Memory B cell (primary cell): ENCODE data around the gene ANO10.
"Not testable (repeated sequence)": the region's sequence is repeated elsewhere in the genome, so short reads cannot be mapped to it uniquely, and the experiment has no call there.

Experiments
- ATAC-seq: fragments of 150-1000 bp; cut with Tn5 transposase; 2 replicates; pipeline ENCODE4 v1.10.0; 2021; ENCODE audit warnings: low read depth, mild to moderate bottlenecking, moderate library complexity
- DNase-seq, 2 donors: peaks; one replicate each; pipeline ENCODE4 v3.0.0; 2022; ENCODE audit warnings: low spot score in 2 of 2
- H3K27ac Mint-ChIP-seq: one replicate; pipeline ENCODE4 v1.8.0; 2022; ENCODE audit warnings: mild to moderate bottlenecking, moderate library complexity, mixed read lengths
- H3K27me3 Mint-ChIP-seq: one replicate; pipeline ENCODE4 v1.8.0; 2022; ENCODE audit warnings: mixed read lengths
- H3K36me3 Mint-ChIP-seq: one replicate; pipeline ENCODE4 v1.8.0; 2022; ENCODE audit warnings: mild to moderate bottlenecking, mixed read lengths
- H3K4me1 Mint-ChIP-seq: one replicate; pipeline ENCODE4 v1.8.0; 2022; ENCODE audit warnings: mixed read lengths
- H3K4me3 Mint-ChIP-seq: one replicate; pipeline ENCODE4 v1.8.0; 2022; ENCODE audit warnings: mild to moderate bottlenecking, moderate library complexity, mixed read lengths
- H3K9me3 Mint-ChIP-seq: one replicate; pipeline ENCODE4 v1.8.0; 2022; ENCODE audit warnings: mixed read lengths

ANO10 gene

DNA sequence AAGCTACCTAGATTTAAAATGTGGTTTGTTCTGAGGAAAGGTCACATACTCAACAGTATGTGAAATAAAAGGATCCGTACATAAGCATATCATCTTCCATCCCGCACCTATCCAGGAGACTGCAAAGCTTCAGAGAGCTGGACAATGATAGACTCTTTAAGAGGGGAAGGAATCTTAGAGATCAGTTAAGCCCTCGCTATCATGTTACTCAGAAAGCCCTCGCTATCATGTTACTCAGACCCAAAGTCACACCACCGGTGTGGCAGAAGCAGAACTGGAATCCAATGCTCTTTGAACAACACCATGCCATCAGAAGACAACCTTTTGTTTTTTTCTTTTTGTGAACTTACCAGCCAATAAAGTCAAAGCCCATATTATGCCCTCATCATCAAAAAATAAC lies 5.8 kb downstream of the ANO10 start:
- Mint-ChIP-seq H3K9me3 (peaks cover 2% of the 10 kb centered on the region), H3K4me3 (no peak overlapping the region), H3K27me3 (no peaks in the 10 kb centered on the region), H3K36me3 (no peaks in the 10 kb centered on the region), H3K4me1 (peaks cover 2% of the 10 kb centered on the region), H3K27ac (no peak overlapping the region)
- ATAC-seq (no peak), DNase-seq (no peak)

DNA sequence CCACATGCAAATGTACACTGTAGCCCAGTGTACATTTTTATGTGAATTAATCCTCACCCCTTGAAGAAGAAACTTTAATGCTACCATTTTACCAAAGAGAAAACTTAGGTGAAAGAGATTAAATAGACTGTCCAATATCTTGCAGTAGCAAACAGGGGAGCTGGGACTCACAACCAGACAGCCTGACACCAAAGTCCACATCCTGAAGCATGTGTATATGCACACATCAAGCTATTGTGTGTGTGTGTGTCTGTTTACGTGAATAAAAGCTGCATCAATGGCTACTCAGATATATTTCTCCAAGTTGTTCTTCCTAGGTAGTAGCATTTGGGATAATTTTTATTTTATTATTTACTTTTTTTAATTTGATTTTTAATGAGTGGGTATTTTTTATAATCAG lies 6.7 kb downstream of the ANO10 start:
- Mint-ChIP-seq H3K27ac (no peak overlapping the region), H3K9me3 (peaks cover 2% of the 10 kb centered on the region), H3K27me3 (no peaks in the 10 kb centered on the region), H3K4me1 (peaks cover 2% of the 10 kb centered on the region), H3K36me3 (no peaks in the 10 kb centered on the region), H3K4me3 (no peak overlapping the region)
- no peak for DNase-seq
- ATAC-seq, result no peak

DNA sequence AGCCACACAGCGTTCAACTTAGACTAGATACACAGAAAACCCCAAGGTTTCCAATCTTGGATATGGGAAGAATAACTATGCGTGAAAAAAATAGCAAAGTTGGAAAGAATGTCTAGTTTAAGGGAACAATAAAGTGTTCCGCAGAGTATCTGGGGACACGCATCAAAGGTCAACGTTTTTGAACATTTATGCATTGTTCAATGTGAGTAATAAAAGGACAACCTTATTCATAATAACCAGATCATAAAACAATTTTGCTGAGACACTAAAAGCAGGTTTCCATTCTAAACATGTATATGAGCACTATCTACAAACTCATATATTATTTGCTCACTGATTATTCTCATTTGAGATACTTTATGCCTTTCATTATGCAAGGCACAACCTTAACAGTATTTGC lies 7.8 kb downstream of the ANO10 start:
- DNase-seq (no peak), ATAC-seq (no peak)
- H3K27me3 Mint-ChIP-seq, result no peaks in the 10 kb centered on the region
- peaks cover 2% of the 10 kb centered on the region for H3K4me1 Mint-ChIP-seq
- no peak overlapping the region for H3K27ac Mint-ChIP-seq
- H3K4me3 Mint-ChIP-seq, result no peak overlapping the region
- peaks cover 2% of the 10 kb centered on the region for H3K9me3 Mint-ChIP-seq
- no peaks in the 10 kb centered on the region for H3K36me3 Mint-ChIP-seq

DNA sequence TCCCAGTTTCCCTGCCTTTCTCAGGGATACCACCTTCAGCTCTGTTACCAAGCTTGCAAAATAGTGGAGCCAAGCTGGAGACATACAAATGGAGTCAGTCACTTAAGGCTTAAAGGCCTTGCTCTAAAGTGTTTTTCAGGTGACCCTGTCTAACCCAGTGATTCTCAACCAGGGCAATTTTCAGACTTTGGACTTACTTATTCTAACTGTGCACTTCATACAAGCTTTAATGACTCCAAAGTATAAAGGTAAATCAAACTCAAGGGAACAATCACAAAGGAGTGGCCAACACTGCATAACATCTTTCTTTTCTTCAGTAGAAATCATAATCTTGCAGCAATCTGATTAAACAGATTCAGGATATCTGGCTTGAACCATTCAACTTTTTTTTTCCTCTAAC lies 9.4 kb downstream of the ANO10 start:
- no peak for ATAC-seq
- Mint-ChIP-seq H3K27ac (no peak overlapping the region), H3K27me3 (no peaks in the 10 kb centered on the region), H3K36me3 (no peaks in the 10 kb centered on the region), H3K4me1 (peaks cover 2% of the 10 kb centered on the region), H3K9me3 (peaks cover 2% of the 10 kb centered on the region), H3K4me3 (no peak overlapping the region)
- DNase-seq, result no peak

DNA sequence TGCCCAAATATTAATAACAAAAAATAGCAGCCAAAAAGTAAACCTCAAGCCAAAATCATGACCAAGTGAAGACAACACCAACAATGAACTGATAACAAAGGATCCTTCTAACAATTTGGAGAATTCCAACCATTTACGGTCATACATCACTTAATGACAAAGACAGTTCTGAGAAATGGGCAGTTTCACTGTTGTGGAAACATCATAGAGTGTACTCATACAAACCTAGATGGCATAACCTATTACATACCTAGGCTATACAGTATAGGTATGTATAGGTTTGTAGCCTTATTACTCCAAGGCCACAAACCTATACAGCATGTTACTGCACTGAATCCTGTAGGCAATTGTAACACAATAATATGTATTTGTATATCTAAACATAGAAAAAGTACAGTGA lies 12.4 kb downstream of the ANO10 start:
- H3K27ac Mint-ChIP-seq, result no peak overlapping the region
- no peaks in the 10 kb centered on the region for H3K36me3 Mint-ChIP-seq
- ATAC-seq (no peak), DNase-seq (no peak)
- H3K4me3 Mint-ChIP-seq, result no peak overlapping the region
- no peaks in the 10 kb centered on the region for H3K27me3 Mint-ChIP-seq
- peaks cover 2% of the 10 kb centered on the region for H3K4me1 Mint-ChIP-seq
- peaks cover 2% of the 10 kb centered on the region for H3K9me3 Mint-ChIP-seq

DNA sequence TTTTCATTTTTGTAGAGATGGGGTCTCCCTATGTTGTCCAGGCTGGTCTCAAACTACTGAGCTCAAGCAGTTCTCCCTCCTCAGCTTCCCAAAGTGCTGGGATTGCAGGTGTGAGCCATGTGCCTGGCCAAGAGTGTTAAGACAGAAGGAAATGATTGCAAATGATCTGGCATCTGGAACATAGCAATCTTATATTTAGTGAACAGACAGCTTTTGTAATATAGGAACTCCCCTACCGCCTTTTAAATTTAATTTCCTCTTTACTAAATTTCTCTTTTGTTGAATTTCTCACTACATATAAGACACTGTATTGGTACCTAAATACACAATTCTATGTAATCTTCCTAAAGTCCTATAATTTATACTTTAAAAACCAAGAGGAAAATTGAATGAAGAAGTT lies 13.1 kb downstream of the ANO10 start:
- Mint-ChIP-seq H3K27ac (no peak overlapping the region), H3K9me3 (no peaks in the 10 kb centered on the region), H3K4me1 (peaks cover 2% of the 10 kb centered on the region), H3K4me3 (no peak overlapping the region), H3K36me3 (no peaks in the 10 kb centered on the region), H3K27me3 (no peaks in the 10 kb centered on the region)
- DNase-seq, result no peak
- no peak for ATAC-seq

DNA sequence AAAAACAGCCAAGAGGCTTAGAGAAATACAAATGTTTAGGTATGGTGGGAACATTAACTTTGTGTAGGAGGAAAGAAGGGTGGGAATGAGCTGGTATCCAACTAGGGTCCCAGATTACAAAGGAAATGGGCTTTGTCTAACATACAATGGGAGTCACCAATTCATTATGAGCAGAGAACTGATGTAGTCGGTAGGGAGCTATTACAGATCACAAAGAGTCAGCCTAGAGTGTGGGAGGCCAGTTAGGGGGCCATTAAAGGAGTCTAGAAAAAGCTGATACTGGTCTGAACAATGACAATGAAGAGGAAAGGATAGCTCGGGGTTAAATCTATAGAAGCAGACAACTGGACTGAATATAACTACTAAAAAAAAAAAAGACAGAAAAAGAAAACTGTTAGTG lies 15.5 kb downstream of the ANO10 start:
- H3K4me1 Mint-ChIP-seq, result no peaks in the 10 kb centered on the region
- H3K4me3 Mint-ChIP-seq, result no peak overlapping the region
- no peaks in the 10 kb centered on the region for H3K27me3 Mint-ChIP-seq
- DNase-seq (no peak), ATAC-seq (no peak)
- no peak overlapping the region for H3K27ac Mint-ChIP-seq
- H3K9me3 Mint-ChIP-seq, result no peaks in the 10 kb centered on the region
- H3K36me3 Mint-ChIP-seq, result no peaks in the 10 kb centered on the region

DNA sequence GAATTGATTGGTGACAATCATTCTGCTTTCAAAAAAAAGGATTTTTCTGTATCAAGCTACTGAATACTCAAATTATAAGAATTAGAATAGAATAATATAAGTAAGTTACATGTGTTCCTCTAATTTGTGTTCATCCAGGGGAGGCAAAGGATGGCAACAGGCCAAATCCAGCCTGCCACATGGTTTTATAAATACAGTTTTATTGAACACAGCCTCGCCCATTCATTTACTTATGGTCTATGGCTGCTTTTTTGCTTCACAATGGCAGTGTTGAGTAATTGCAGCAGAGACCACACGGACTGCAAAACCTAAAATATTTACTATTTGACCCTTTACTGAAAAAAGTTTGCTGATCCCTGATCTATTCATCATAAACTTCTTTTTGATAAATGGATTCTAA lies 21.9 kb downstream of the ANO10 start:
- not testable (repeated sequence) for H3K4me3 Mint-ChIP-seq, H3K27ac Mint-ChIP-seq, H3K36me3 Mint-ChIP-seq, ATAC-seq, H3K4me1 Mint-ChIP-seq, H3K9me3 Mint-ChIP-seq, H3K27me3 Mint-ChIP-seq, DNase-seq

DNA sequence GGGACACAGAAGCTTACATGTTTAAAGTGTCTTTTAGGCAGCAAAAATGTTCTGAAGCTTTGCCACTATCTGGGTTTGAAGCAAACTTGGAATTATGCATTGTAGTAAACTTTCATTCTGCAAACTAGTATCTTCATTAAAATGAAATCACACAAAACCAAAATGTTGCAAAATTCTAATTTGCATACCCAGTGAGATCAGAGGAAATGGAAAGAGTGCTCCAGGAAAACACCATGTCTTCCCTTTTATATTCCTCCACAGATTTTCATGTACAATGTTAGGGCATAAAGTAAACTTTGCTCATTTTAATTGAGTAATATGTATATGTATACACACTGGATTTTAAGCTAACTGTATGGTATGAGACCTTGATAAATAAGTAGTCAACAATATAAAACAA lies 23.9 kb downstream of the ANO10 start:
- ATAC-seq (no peak), DNase-seq (no peak)
- no peaks in the 10 kb centered on the region for H3K4me1 Mint-ChIP-seq
- H3K4me3 Mint-ChIP-seq, result no peak overlapping the region
- H3K27ac Mint-ChIP-seq, result no peak overlapping the region
- H3K9me3 Mint-ChIP-seq, result peaks cover 6% of the 10 kb centered on the region
- no peaks in the 10 kb centered on the region for H3K27me3 Mint-ChIP-seq
- H3K36me3 Mint-ChIP-seq, result peaks cover 20% of the 10 kb centered on the region

DNA sequence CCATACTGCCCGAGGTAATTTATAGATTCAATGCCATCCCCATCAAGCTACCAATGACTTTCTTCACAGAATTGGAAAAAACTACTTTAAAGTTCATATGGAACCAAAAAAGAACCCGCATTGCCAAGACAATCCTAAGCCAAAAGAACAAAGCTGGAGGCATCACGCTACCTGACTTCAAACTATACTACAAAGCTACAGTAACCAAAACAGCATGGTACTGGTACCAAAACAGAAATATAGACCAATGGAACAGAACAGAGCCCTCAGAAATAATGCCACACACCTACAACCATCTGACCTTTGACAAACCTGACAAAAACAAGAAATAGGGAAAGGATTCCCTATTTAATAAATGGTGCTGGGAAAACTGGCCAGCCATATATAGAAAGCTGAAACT lies 25.6 kb downstream of the ANO10 start:
- not testable (repeated sequence) for H3K27ac Mint-ChIP-seq, H3K27me3 Mint-ChIP-seq, H3K9me3 Mint-ChIP-seq, ATAC-seq, DNase-seq, H3K4me3 Mint-ChIP-seq, H3K4me1 Mint-ChIP-seq
- peaks cover 32% of the 10 kb centered on the region for H3K36me3 Mint-ChIP-seq

DNA sequence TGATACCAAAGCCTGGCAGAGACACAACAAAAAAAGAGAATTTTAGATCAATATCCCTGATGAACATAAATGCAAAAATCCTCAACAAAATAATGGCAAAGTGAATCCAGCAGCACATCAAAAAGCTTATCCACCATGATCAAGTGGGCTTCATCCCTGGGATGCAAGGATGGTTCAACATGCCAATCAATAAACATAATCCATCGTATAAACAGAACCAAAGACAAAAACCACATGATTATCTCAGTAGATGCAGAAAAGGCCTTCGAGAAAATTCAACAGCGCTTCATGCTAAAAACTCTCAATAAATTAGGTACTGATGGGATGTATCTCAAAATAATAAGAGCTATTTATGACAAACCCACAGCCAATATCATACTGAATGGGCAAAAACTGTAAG lies 26.5 kb downstream of the ANO10 start:
- H3K4me1 Mint-ChIP-seq, H3K4me3 Mint-ChIP-seq, H3K27ac Mint-ChIP-seq, ATAC-seq, H3K27me3 Mint-ChIP-seq, DNase-seq: not testable (repeated sequence)
- H3K9me3 Mint-ChIP-seq, result peaks cover 11% of the 10 kb centered on the region
- peaks cover 39% of the 10 kb centered on the region for H3K36me3 Mint-ChIP-seq

DNA sequence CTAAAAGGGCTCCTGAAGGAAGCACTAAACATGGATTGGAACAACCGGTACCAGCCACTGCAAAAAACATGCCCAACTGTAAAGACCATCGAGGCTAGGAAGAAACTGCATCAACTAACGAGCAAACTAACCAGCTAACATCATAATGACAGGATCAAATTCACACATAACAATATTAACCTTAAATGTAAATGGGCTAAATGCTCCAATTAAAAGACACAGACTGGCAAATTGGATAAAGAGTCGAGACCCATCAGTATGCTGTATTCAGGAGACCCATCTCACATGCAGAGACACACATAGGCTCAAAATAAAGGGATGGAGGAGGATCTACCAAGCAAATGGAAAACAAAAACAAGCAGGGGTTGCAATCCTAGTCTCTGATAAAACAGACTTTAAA lies 28.2 kb downstream of the ANO10 start:
- DNase-seq, H3K4me1 Mint-ChIP-seq, ATAC-seq, H3K27me3 Mint-ChIP-seq, H3K4me3 Mint-ChIP-seq, H3K27ac Mint-ChIP-seq: not testable (repeated sequence)
- Mint-ChIP-seq H3K36me3 (peaks cover 41% of the 10 kb centered on the region), H3K9me3 (peaks cover 13% of the 10 kb centered on the region)

DNA sequence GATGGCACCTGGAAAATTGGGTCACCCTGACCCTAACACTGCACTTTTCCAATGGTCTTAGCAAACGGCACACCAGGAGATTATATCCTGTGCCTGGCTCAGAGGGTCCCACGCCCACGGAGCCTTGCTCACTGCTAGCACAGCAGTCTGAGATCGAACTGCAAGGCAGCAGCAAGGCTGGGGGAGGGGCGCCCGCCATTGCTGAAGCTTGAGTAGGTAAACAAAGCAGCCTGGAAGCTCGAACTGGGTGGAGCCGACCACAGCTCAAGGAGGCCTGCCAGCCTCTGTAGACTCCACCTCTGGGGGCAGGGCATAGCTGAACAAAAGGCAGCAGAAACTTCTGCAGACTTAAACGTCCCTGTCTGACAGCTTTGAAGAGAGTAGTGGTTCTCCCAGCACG lies 29.9 kb downstream of the ANO10 start:
- not testable (repeated sequence) for H3K4me1 Mint-ChIP-seq, DNase-seq, ATAC-seq, H3K27me3 Mint-ChIP-seq, H3K4me3 Mint-ChIP-seq, H3K27ac Mint-ChIP-seq
- Mint-ChIP-seq H3K9me3 (peaks cover 13% of the 10 kb centered on the region), H3K36me3 (peaks cover 41% of the 10 kb centered on the region)

DNA sequence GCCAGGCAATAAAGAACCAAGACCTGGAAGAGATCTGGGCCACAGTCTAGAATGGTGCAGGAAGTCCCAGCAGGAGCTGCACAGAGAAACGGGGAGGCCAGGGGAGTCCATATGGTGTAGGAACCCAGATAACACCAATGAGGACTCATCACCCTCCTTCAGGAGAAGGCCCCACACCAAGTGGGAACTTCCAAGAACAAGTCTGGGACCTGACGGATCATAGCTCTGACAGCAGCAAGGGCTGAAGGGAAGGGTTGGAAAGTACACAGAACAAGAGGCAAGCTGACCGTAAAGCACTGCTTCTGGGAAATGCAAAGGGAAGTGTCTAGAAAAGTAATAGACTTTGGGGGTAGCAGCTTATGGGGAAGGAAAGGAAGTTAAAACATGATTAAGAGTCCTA lies 34.5 kb downstream of the ANO10 start:
- Mint-ChIP-seq H3K27me3 (no peaks in the 10 kb centered on the region), H3K27ac (no peak overlapping the region)
- no peak for ATAC-seq

DNA sequence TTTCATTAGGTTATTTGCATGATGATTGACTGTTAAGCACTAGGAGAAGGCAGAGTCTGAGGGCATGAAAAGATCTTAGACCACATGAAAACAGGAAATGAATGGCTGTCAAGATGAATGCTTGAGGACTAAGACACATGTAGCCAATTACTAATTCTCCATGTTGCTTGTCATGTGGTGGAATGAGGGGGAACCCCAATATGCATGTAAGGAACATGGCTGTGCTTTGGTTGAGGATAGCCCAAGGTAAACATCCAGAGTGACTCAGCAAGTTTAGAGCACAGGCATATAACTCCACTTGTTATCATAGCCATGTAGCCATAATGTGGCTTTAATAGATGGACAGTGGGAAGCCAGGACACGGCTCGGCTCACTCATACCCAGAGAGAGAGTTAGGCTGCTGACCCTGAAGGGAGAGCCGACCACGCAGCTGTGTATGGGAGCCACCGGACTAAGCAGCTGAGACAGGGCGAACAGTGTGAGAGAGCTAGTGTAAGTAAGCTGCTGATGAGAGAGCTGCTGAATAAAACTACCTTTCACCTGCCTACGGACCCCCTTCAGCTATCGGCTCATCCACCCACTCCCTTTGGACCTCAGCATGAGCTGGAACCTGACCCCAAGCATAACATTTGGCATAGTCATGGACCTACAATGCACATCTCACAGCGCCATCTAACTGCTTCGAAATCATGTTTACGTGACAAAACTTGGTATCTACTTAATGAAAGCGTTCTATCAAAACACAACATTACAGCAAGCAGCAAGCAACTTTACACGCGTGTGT lies 37.6 kb downstream of the ANO10 start:
- H3K36me3 Mint-ChIP-seq, result peaks cover 3% of the 10 kb centered on the region

More for the DNA sequence above, 34.5 kb downstream of the ANO10 start:
- peaks cover 3% of the 10 kb centered on the region for H3K4me1 Mint-ChIP-seq
- peaks cover 14% of the 10 kb centered on the region for H3K36me3 Mint-ChIP-seq
- peaks cover 3% of the 10 kb centered on the region for H3K9me3 Mint-ChIP-seq
- no peak for DNase-seq
- H3K4me3 Mint-ChIP-seq, result no peak overlapping the region

More for the DNA sequence above, 37.6 kb downstream of the ANO10 start:
- ATAC-seq, result no peak
- DNase-seq, result no peak
- Mint-ChIP-seq H3K27me3 (no peaks in the 10 kb centered on the region), H3K27ac (no peak overlapping the region), H3K4me3 (no peak overlapping the region), H3K9me3 (no peaks in the 10 kb centered on the region), H3K4me1 (peaks cover 3% of the 10 kb centered on the region)
